OCI-LY1 (cell line): ENCODE data around the gene NAT16.

Experiments used
- H2AFZ ChIP-seq: fragments of 200-600 bp; sonication (generic), shearing (Covaris generic); 2 replicates; pipeline ENCODE4 v1.6.0; 2014; ENCODE audit warnings: antibody characterized with exemption, mild to moderate bottlenecking, low read length
- H3F3A ChIP-seq: fragments of 200-600 bp; sonication (generic), shearing (Covaris generic); 2 replicates; pipeline ENCODE4 v1.6.0; 2014; ENCODE audit warnings: mild to moderate bottlenecking, antibody characterized with exemption, low read length, moderate library complexity; ENCODE audit not compliant: insufficient read depth
- H3K27ac ChIP-seq: fragments of 200-600 bp; sonication (generic); 2 replicates; pipeline ENCODE4 v1.5.1; 2014; ENCODE audit warnings: low read length, mixed run types, mild to moderate bottlenecking, low read depth; ENCODE audit not compliant: poor library complexity, severe bottlenecking
- H3K27me3 ChIP-seq: fragments of 200-600 bp; sonication (generic); 2 replicates; pipeline ENCODE4 v1.6.0; 2014; ENCODE audit warnings: antibody characterized with exemption, mild to moderate bottlenecking, low read length, moderate library complexity; ENCODE audit not compliant: insufficient read depth
- H3K36me3 ChIP-seq: fragments of 200-600 bp; sonication (generic); 2 replicates; pipeline ENCODE4 v1.6.1; 2014; ENCODE audit warnings: mild to moderate bottlenecking, antibody characterized with exemption, low read length, moderate library complexity, mixed read lengths; ENCODE audit not compliant: insufficient read depth
- H3K4me1 ChIP-seq: fragments of 200-600 bp; sonication (generic); 2 replicates; pipeline ENCODE4 v1.5.1; 2014; ENCODE audit warnings: mild to moderate bottlenecking, low read length, moderate library complexity; ENCODE audit not compliant: insufficient read depth, severe bottlenecking
- H3K4me2 ChIP-seq: fragments of 200-600 bp; sonication (generic), shearing (Covaris generic); 2 replicates; pipeline ENCODE4 v1.6.1; 2014; ENCODE audit warnings: low read length
- H3K4me3 ChIP-seq: fragments of 200-600 bp; sonication (generic); 2 replicates; pipeline ENCODE4 v1.5.1; 2014; ENCODE audit warnings: low read length, low read depth, mild to moderate bottlenecking, mixed read lengths; ENCODE audit not compliant: poor library complexity, severe bottlenecking
- H3K79me2 ChIP-seq: fragments of 200-600 bp; shearing (Covaris generic); 2 replicates; pipeline ENCODE4 v1.6.1; 2016; ENCODE audit warnings: mixed run types, low read length, mixed read lengths; ENCODE audit not compliant: insufficient read depth
- H3K9ac ChIP-seq: fragments of 200-600 bp; sonication (generic), shearing (Covaris generic); 2 replicates; pipeline ENCODE4 v1.6.1; 2014; ENCODE audit warnings: mild to moderate bottlenecking, low read length, mixed read lengths
- H3K9me2 ChIP-seq: fragments of 200-600 bp; sonication (generic), shearing (Covaris generic); 2 replicates; pipeline ENCODE4 v1.6.1; 2014; ENCODE audit warnings: low read depth, mild to moderate bottlenecking, low read length, mixed read lengths
- H3K9me3 ChIP-seq: fragments of 200-600 bp; shearing (Covaris generic); 2 replicates; pipeline ENCODE4 v1.6.1; 2014; ENCODE audit warnings: low read length, mixed read lengths
- H4K20me1 ChIP-seq: fragments of 200-600 bp; sonication (generic), shearing (Covaris generic); 2 replicates; pipeline ENCODE4 v1.6.0; 2016; ENCODE audit warnings: mild to moderate bottlenecking, low read length; ENCODE audit not compliant: insufficient read depth
- EZH2 ChIP-seq: fragments of 200-600 bp; sonication (generic), shearing (Covaris generic); IDR thresholded peaks from 2 replicates; pipeline ENCODE4 v1.8.0; 2017; ENCODE audit warnings: borderline replicate concordance, mixed run types, mild to moderate bottlenecking, antibody characterized with exemption, low read length, moderate library complexity, mixed read lengths
- TF ChIP-seq, protein P1 (sequence below): fragments of 200-600 bp; sonication (generic), shearing (Covaris generic); IDR thresholded peaks from 2 replicates; pipeline ENCODE4 v1.5.1; 2017; ENCODE audit warnings: mild to moderate bottlenecking, antibody characterized with exemption, low read length, moderate library complexity, mixed read lengths

NAT16 gene

DNA sequence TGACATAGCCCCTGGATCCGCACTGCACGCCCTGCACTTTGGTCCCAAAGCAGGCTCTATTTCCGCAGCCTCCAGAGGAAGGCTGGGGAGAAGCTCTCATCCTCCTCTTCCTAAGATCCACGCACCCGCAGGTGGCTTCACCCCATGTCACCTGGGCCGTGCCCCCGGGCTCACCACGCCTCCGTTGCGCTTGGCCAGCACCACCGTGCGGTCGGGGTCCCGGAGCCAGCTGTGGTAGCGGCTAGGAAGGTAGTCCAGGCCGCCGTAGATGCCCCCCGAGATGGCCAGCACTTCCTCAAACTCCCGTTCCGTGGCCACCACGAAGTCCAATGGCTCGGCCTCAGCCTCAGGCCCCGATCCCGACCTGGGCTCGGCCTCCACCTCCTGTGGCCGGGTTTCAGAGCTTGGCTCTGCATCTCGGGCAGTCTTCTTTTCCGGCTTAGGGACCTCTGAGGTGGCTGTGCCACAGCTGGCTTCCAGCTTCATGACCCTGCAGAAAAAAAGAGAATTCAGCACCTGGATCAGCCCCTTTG lies 5.7 kb downstream of the NAT16 start:
- Histone ChIP-seq H3K27me3 (peaks cover 20% of the 10 kb centered on the region), H3F3A (no peaks in the 10 kb centered on the region), H3K36me3 (no peaks in the 10 kb centered on the region), H4K20me1 (no peaks in the 10 kb centered on the region), H3K27ac (no peak overlapping the region), H3K79me2 (no peaks in the 10 kb centered on the region), H2AFZ (no peak overlapping the region), H3K4me3 (no peak overlapping the region), H3K9me3 (no peaks in the 10 kb centered on the region), H3K9ac (no peak overlapping the region), H3K4me2 (no peak overlapping the region), H3K4me1 (no peaks in the 10 kb centered on the region), H3K9me2 (no peaks in the 10 kb centered on the region)
- no peak for TF ChIP-seq EZH2
- TF ChIP-seq, protein P1, sequence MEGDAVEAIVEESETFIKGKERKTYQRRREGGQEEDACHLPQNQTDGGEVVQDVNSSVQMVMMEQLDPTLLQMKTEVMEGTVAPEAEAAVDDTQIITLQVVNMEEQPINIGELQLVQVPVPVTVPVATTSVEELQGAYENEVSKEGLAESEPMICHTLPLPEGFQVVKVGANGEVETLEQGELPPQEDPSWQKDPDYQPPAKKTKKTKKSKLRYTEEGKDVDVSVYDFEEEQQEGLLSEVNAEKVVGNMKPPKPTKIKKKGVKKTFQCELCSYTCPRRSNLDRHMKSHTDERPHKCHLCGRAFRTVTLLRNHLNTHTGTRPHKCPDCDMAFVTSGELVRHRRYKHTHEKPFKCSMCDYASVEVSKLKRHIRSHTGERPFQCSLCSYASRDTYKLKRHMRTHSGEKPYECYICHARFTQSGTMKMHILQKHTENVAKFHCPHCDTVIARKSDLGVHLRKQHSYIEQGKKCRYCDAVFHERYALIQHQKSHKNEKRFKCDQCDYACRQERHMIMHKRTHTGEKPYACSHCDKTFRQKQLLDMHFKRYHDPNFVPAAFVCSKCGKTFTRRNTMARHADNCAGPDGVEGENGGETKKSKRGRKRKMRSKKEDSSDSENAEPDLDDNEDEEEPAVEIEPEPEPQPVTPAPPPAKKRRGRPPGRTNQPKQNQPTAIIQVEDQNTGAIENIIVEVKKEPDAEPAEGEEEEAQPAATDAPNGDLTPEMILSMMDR = no peak

DNA sequence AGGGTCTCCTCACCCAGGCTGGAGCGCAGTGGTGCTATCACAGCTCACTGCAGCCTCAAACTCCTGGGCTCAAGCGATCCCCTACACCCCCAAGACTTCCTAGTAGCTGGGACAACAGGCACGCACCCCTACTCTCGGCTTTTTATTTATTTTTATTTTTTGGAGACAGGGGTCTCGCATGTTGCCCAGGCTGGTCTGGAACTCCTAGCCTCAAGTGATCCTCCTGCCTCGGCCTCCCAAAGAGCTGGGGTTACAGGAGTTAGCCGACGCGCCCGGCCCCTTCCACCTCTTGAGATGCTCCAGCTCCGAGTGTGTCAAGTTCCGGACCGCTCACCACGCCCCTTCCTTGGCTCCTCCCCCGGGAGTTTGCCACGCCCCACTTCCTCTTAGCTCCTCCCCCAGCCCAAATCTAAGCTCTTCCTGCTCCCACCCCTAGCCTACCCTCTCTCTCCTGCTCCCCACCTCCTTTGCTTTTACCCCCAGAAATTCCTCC lies 6.3 kb downstream of the NAT16 start:
- no peaks in the 10 kb centered on the region for H3F3A ChIP-seq
- H4K20me1 ChIP-seq = no peaks in the 10 kb centered on the region
- H3K9ac ChIP-seq = no peak overlapping the region
- H3K36me3 ChIP-seq = no peaks in the 10 kb centered on the region
- no peak overlapping the region for H3K4me3 ChIP-seq
- H2AFZ ChIP-seq = no peak overlapping the region
- H3K4me2 ChIP-seq = no peak overlapping the region
- H3K27me3 ChIP-seq = peaks cover 20% of the 10 kb centered on the region
- H3K79me2 ChIP-seq = no peaks in the 10 kb centered on the region
- H3K9me3 ChIP-seq = no peaks in the 10 kb centered on the region
- H3K9me2 ChIP-seq = no peaks in the 10 kb centered on the region
- TF ChIP-seq, protein P1 = no peak
- TF ChIP-seq EZH2 = no peak
- H3K27ac ChIP-seq = no peak overlapping the region
- no peaks in the 10 kb centered on the region for H3K4me1 ChIP-seq

DNA sequence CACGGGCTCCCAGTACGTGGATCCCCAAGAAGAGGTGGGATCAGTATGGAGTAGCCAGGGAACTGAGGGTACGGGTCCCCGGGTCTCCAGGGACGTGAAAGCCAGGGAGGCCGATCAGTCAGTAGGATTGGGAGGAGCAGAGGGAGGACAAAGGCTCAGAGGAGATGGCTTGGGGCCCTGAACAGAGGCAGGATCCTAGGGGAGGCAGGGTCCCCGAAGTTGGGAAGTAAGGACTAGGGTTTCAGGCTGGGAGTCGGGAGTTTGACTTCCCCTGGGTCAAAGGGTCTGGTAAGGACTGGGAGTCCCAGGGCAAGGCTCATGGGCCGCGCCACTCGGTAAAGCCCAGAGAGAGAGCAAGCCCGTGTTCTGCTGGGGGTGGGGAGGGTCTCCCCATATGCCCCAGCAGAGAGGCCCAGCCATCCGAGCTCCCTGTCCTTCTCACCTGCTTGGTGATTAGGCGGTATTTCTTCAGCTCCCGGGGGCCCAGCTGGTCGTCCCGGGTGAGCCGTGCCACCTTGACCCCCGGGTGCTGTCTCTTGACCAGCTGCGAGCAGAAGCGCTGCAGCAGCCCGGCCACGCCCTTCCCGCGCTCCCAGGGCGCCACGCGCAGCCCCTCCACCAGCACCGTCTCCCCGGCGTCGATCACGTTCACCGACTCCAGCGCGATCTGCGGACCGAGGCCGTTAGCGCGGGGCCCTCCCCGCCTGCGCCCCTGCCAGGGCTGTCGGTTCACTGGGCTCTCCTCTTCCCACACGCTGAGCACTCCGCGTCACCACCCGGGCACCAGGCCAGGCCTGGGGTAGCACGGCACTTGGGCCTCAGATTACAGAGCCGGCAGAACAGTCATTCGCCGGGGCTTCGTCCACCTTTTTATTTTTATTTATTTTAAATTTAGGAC lies 7.0 kb downstream of the NAT16 start:
- TF ChIP-seq EZH2 = no peak
- TF ChIP-seq, protein P1 = no peak
- Histone ChIP-seq H2AFZ (no peak overlapping the region), H3K79me2 (no peaks in the 10 kb centered on the region), H4K20me1 (no peaks in the 10 kb centered on the region), H3F3A (no peaks in the 10 kb centered on the region), H3K9me3 (no peaks in the 10 kb centered on the region), H3K4me2 (no peak overlapping the region), H3K36me3 (no peaks in the 10 kb centered on the region), H3K9ac (no peak overlapping the region), H3K27ac (no peak overlapping the region), H3K4me3 (no peak overlapping the region), H3K4me1 (no peaks in the 10 kb centered on the region), H3K27me3 (peaks cover 18% of the 10 kb centered on the region), H3K9me2 (no peaks in the 10 kb centered on the region)
